Osteocyte (in vitro differentiated cells): ENCODE data around the gene TNFSF13. TPM values are rescaled to one million over a fixed set of nuclear protein-coding genes. Genes with fewer than 3 reads are reported as not detected.
"Not testable (repeated sequence)": the region's sequence is repeated elsewhere in the genome, so short reads cannot be mapped to it uniquely, and the experiment has no call there.

Experiments used
- DNase-seq: peaks from one replicate; pipeline ENCODE4 v3.0.0; 2021; ENCODE audit warnings: mixed read lengths; ENCODE audit not compliant: unreplicated experiment; ENCODE audit errors: extremely low spot score
- H3K27ac Mint-ChIP-seq: one replicate; pipeline ENCODE4 v1.8.0; 2021; ENCODE audit warnings: mild to moderate bottlenecking, mixed read lengths; ENCODE audit not compliant: unreplicated experiment
- H3K27me3 Mint-ChIP-seq: one replicate; pipeline ENCODE4 v1.8.0; 2021; ENCODE audit warnings: mixed read lengths; ENCODE audit not compliant: unreplicated experiment
- H3K36me3 Mint-ChIP-seq: one replicate; pipeline ENCODE4 v1.8.0; 2021; ENCODE audit warnings: mixed read lengths; ENCODE audit not compliant: unreplicated experiment
- H3K4me1 Mint-ChIP-seq: one replicate; pipeline ENCODE4 v1.8.0; 2021; ENCODE audit warnings: mixed read lengths; ENCODE audit not compliant: unreplicated experiment
- H3K4me3 Mint-ChIP-seq: one replicate; pipeline ENCODE4 v1.8.0; 2021; ENCODE audit warnings: mild to moderate bottlenecking, moderate library complexity, mixed read lengths; ENCODE audit not compliant: unreplicated experiment
- H3K9me3 Mint-ChIP-seq: one replicate; pipeline ENCODE4 v1.8.0; 2021; ENCODE audit warnings: mixed read lengths; ENCODE audit not compliant: unreplicated experiment
- total RNA-seq: library from RNA; stranded (reverse); gene quantifications from 2 replicates; pipeline ENCODE4 v1.2.1, GENCODE V29; 2021
- TF ChIP-seq, protein P1 (sequence below): fragments of 200-600 bp; sonication (generic); IDR thresholded peaks from 2 replicates; pipeline ENCODE4 v1.5.0; 2021; ENCODE audit warnings: antibody characterized with exemption, mild to moderate bottlenecking, moderate library complexity

TNFSF13 gene
- total RNA-seq, 1 donor from 2014 or later = 1.5 TPM

DNA sequence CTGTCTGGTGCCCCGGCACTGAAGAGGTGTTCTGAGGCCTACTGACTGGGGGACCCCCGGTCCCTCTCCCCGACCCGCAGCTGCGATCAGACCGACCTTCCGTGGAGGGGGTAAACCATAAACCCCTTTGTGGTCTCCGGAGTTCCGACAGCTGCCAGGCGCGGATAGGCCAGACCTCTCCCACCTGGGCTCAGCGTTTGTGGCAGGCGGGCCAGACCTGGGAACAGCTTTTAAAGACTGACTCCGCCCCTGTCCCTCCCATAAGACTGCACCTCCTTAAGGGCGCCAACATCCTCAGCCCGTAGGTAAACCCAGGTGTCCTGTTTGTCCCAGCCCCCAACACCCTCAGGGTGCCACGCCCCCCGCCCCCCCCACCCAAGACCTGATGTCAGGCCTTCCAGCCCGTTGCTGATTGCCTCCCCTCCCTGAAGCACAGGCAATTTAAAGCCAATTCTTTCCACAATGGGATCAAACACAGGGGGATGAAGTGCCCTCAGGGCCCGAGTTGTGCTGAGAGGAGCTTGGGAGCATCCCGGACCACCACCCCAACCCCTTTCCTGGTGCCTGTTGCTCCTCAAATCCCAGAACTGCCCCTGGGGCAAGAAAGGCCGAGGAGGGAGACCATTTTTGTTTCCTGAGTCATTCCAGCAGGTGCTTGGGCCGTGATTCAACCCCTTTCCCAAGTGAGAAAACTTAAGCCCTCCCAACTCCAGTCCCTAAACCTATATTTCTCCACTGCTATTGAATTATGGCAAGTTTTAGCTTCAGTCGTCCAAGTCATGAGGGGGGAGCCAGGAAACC lies 31.5 kb downstream of the TNFSF13 start, which contains the start of gene SOX15:
Gene SOX15, minus strand, starts transcription at position 204 of the 801 bp plus-strand sequence. CDS start 418 bp downstream, outside the sequence.
- H3K27ac Mint-ChIP-seq = peak within 1 kb of the TSS; percentile 83
- DNase-seq = no peak
- H3K4me3 Mint-ChIP-seq = no peak within 1 kb of the TSS
- no peaks in the 10 kb centered on the region for H3K9me3 Mint-ChIP-seq
- no peaks in the 10 kb centered on the region for H3K27me3 Mint-ChIP-seq
- H3K4me1 Mint-ChIP-seq = peaks cover 27% of the 10 kb centered on the region
- TF ChIP-seq, protein P1, sequence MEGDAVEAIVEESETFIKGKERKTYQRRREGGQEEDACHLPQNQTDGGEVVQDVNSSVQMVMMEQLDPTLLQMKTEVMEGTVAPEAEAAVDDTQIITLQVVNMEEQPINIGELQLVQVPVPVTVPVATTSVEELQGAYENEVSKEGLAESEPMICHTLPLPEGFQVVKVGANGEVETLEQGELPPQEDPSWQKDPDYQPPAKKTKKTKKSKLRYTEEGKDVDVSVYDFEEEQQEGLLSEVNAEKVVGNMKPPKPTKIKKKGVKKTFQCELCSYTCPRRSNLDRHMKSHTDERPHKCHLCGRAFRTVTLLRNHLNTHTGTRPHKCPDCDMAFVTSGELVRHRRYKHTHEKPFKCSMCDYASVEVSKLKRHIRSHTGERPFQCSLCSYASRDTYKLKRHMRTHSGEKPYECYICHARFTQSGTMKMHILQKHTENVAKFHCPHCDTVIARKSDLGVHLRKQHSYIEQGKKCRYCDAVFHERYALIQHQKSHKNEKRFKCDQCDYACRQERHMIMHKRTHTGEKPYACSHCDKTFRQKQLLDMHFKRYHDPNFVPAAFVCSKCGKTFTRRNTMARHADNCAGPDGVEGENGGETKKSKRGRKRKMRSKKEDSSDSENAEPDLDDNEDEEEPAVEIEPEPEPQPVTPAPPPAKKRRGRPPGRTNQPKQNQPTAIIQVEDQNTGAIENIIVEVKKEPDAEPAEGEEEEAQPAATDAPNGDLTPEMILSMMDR = no peak
- peaks cover 28% of the 10 kb centered on the region for H3K36me3 Mint-ChIP-seq

DNA sequence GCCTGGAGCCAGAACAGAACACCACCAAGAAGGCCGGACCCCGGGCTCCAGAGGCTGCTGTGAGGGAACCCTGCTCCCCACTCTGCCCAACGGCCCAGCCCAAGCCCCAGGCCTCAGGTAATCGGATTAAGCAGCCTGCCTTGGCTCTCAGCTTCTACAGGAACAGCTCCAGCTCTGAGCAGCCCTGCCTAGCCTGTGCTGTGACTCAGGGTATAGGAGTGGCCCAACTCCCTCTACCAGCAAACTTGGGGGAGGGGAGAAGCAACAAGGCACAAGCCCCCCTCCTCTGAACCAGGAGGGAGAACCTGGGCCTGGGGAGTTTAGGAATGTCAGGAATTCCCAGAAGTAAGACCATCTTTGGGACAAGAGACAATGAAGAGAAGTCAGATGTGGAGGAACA lies 32.2 kb downstream of the TNFSF13 start:
- peaks cover 34% of the 10 kb centered on the region for H3K36me3 Mint-ChIP-seq
- H3K4me1 Mint-ChIP-seq = peaks cover 25% of the 10 kb centered on the region
- H3K27ac Mint-ChIP-seq = peak overlapping the region; percentile 83
- TF ChIP-seq, protein P1 = no peak
- no peaks in the 10 kb centered on the region for H3K9me3 Mint-ChIP-seq
- H3K4me3 Mint-ChIP-seq = no peak overlapping the region
- no peaks in the 10 kb centered on the region for H3K27me3 Mint-ChIP-seq
- DNase-seq = no peak

DNA sequence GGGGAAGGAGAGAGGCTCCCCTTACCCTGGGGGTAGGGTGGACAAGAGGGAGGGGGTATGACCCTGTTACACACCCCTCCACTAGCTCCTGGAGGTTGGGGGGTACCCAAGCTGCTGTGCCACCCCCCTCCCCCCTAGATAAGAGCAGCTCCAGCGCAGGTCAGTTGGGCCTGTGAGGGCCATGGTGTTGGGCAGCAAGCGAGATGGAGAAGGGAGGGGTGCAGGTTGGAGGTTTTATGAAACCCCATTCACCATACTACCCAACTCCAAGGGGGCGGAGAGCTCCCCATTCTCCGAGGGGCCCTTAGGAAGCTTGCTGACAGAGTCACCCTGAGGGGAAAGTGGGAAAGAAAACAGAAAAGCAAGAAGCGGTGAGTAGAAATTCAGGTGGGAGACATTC lies 33.0 kb downstream of the TNFSF13 start:
- Mint-ChIP-seq H3K4me3 (no peak overlapping the region), H3K9me3 (no peaks in the 10 kb centered on the region), H3K27me3 (no peaks in the 10 kb centered on the region), H3K27ac (peak overlapping the region; percentile 71), H3K4me1 (peaks cover 25% of the 10 kb centered on the region), H3K36me3 (peaks cover 36% of the 10 kb centered on the region)
- DNase-seq = no peak
- TF ChIP-seq, protein P1 = no peak

DNA sequence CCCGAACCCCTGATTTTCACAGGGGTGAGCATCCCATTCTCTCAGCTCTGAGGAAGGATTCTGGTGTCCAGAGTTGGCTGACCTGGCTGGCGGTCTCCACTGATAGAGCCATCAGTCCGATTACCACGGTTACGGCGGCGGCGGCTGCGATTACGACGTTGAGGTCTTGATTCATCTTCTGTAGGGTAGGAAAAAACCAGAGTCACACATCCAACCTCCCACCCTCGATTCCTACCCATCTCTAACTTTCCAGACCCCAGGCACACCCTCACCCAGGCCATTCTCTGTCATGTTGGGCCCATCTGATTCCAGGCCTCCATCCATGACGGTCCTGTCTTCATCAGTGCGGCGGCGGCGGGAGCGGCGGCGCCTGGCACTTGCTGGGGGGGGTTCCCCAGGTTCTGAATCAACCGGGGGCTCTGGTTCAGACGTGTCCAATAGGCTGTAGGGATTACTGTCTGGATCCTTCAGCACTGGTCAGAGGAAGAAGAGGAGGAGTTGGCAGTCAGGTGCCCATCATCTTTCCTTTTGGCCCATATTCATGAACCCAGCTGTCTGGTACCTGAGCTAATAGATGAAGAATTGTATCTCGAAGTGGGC lies 34.0 kb downstream of the TNFSF13 start:
- Mint-ChIP-seq H3K36me3 (peaks cover 39% of the 10 kb centered on the region), H3K27ac (no peak overlapping the region), H3K9me3 (no peaks in the 10 kb centered on the region), H3K4me1 (peaks cover 20% of the 10 kb centered on the region), H3K4me3 (no peak overlapping the region), H3K27me3 (no peaks in the 10 kb centered on the region)
- DNase-seq = no peak
- TF ChIP-seq, protein P1 = no peak

DNA sequence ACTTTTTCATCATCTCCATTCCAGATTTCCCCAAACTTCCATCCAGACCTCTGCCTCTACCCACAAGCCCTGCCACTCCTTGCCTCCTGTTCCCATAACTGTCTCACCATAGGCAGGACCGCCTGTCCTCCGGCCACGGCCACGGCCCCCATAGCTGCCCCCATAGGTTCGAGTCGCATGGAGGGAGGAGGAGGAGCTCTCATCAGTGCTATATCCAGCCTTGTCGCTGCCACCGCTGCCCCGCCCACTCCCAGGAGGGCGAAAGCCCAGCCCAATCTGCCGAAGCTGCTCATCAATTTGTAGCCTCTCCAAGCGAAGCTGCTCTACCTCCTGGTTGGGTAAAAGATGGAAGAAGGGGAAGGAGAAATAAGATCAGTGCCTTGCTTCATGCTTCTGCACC lies 34.7 kb downstream of the TNFSF13 start:
- Mint-ChIP-seq H3K36me3 (peaks cover 38% of the 10 kb centered on the region), H3K9me3 (no peaks in the 10 kb centered on the region), H3K27ac (no peak overlapping the region), H3K27me3 (no peaks in the 10 kb centered on the region), H3K4me3 (no peak overlapping the region), H3K4me1 (peaks cover 14% of the 10 kb centered on the region)
- TF ChIP-seq, protein P1 = no peak
- DNase-seq = no peak

DNA sequence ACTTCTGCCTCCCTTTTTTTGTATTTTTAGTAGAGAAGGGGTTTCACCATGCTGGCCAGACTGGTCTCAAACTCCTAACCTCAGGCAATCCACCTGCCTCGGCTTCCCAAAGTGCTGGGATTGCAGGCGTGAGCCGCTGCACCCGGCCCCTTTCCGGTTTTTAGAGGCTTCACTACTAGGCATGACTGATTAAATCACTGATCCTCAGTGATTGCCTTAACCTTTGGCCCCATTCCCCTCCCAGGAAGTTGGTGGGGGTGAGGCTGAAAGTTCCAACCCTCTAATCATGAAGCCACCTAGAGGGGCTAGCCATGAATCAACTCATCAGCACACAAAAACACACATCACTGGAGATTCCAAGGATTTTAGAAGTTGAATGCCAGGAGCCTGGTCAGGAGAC lies 39.0 kb downstream of the TNFSF13 start:
- H3K4me3 Mint-ChIP-seq, H3K4me1 Mint-ChIP-seq, H3K9me3 Mint-ChIP-seq, H3K27ac Mint-ChIP-seq, H3K27me3 Mint-ChIP-seq, DNase-seq: not testable (repeated sequence)
- H3K36me3 Mint-ChIP-seq = peaks cover 52% of the 10 kb centered on the region
